IMR-90 (cell line): ENCODE data around the gene ZNF445. TPM values are rescaled to one million over a fixed set of nuclear protein-coding genes. Genes with fewer than 3 reads are reported as not detected.

Experiments
- ATAC-seq: fragments of 200-7000 bp; cut with Tn5 transposase; 2 replicates; pipeline ENCODE4 v1.9.1; 2020; ENCODE audit warnings: low read depth, mild to moderate bottlenecking, moderate library complexity
- BruUV-seq: library from RNA; stranded (reverse); fragments of 400-500 nt; replicated peaks from 2 replicates; lab custom pipeline; 2021; lab: Mats Ljungman, UMichigan
- CTCF ChIA-PET: fragments of 300-600 bp; formaldehyde crosslinking; extraction: SDS; loops from one replicate; lab custom pipeline; 2021; ENCODE audit warnings: antibody characterized with exemption; lab: Yijun Ruan, JAX
- POLR2A ChIA-PET: fragments of 300-600 bp; sonication (Branson Sonifier 250); formaldehyde crosslinking; loops from one replicate; lab custom pipeline; 2022; ENCODE audit warnings: antibody characterized with exemption; ENCODE audit not compliant: unreplicated experiment; lab: Charles Lee
- DNase-seq: peaks from one replicate; pipeline ENCODE4 v3.0.0; 2013
- H2AFZ ChIP-seq: replicated peaks from 2 replicates; pipeline ENCODE3; 2013; ENCODE audit warnings: low read length, mild to moderate bottlenecking; ENCODE audit not compliant: poor library complexity
- H2AK5ac ChIP-seq: 2 replicates; pipeline ENCODE4 v1.6.1; 2013; ENCODE audit warnings: low read depth, low read length, inconsistent platforms
- H2AK9ac ChIP-seq: replicated peaks from 2 replicates; pipeline ENCODE3; 2013; ENCODE audit warnings: mild to moderate bottlenecking, low read depth, low read length, moderate library complexity; ENCODE audit not compliant: poor library complexity
- H2BK120ac ChIP-seq: 2 replicates; pipeline ENCODE4 v1.6.1; 2013; ENCODE audit warnings: low read depth, low read length, inconsistent platforms
- H2BK15ac ChIP-seq: 3 replicates; pipeline ENCODE4 v1.6.1; 2013; ENCODE audit warnings: low read depth, low read length, inconsistent platforms
- H2BK20ac ChIP-seq: 2 replicates; pipeline ENCODE4 v1.6.1; 2013; ENCODE audit warnings: low read depth, mild to moderate bottlenecking, inconsistent platforms, low read length, moderate library complexity
- H2BK5ac ChIP-seq: 2 replicates; pipeline ENCODE4 v1.6.1; 2013; ENCODE audit warnings: mild to moderate bottlenecking, low read depth, low read length, inconsistent platforms; ENCODE audit not compliant: poor library complexity, severe bottlenecking
- H3K14ac ChIP-seq: replicated peaks from 2 replicates; pipeline ENCODE4 v1.6.1; 2013; ENCODE audit warnings: low read depth, low read length, inconsistent platforms
- H3K18ac ChIP-seq: 2 replicates; pipeline ENCODE4 v1.6.1; 2013; ENCODE audit warnings: low read depth, low read length, control low read depth
- H3K23ac ChIP-seq: 2 replicates; pipeline ENCODE4 v1.6.1; 2013; ENCODE audit warnings: low read depth, low read length, inconsistent platforms
- H3K27ac ChIP-seq: 2 replicates; pipeline ENCODE4 v1.5.1; 2013; ENCODE audit warnings: mild to moderate bottlenecking, control low read depth, low read length; ENCODE audit not compliant: insufficient read depth
- H3K27me3 ChIP-seq: 2 replicates; pipeline ENCODE4 v1.6.1; 2013; ENCODE audit warnings: low read length; ENCODE audit not compliant: control insufficient read depth, insufficient read depth
- H3K36me3 ChIP-seq: 2 replicates; pipeline ENCODE4 v1.6.1; 2013; ENCODE audit warnings: low read length, mixed read lengths; ENCODE audit not compliant: control insufficient read depth, insufficient read depth
- H3K4ac ChIP-seq: 2 replicates; pipeline ENCODE4 v1.6.1; 2013; ENCODE audit warnings: low read depth, low read length, inconsistent platforms
- H3K4me1 ChIP-seq: 2 replicates; pipeline ENCODE4 v1.6.1; 2013; ENCODE audit warnings: low read length, mixed read lengths; ENCODE audit not compliant: control insufficient read depth, insufficient read depth
- H3K4me2 ChIP-seq: 2 replicates; pipeline ENCODE4 v1.6.1; 2013; ENCODE audit warnings: low read depth, mild to moderate bottlenecking, control low read depth, low read length, moderate library complexity
- H3K4me3 ChIP-seq: 2 replicates; pipeline ENCODE4 v1.5.1; 2013; ENCODE audit warnings: low read depth, mild to moderate bottlenecking, control low read depth, low read length, moderate library complexity; ENCODE audit not compliant: insufficient read depth
- H3K56ac ChIP-seq: 2 replicates; pipeline ENCODE4 v1.6.1; 2013; ENCODE audit warnings: low read length, inconsistent platforms; ENCODE audit not compliant: insufficient read depth; ENCODE audit errors: extremely low read depth
- H3K79me1 ChIP-seq, 2 experiments: 2 replicates each; pipeline ENCODE4 v1.6.1; 2013; ENCODE audit warnings: low read length in 2 of 2, inconsistent platforms in 1 of 2, low read depth in 1 of 2
- H3K9ac ChIP-seq: 2 replicates; pipeline ENCODE4 v1.6.1; 2013; ENCODE audit warnings: low read depth, low read length, control low read depth
- H3K9me1 ChIP-seq: 2 replicates; pipeline ENCODE4 v1.6.1; 2013; ENCODE audit warnings: low read length, inconsistent platforms; ENCODE audit not compliant: insufficient read depth
- H3K9me3 ChIP-seq: 2 replicates; pipeline ENCODE4 v1.6.1; 2013; ENCODE audit warnings: low read length; ENCODE audit not compliant: control insufficient read depth, insufficient read depth
- H4K20me1 ChIP-seq: 2 replicates; pipeline ENCODE4 v1.6.1; 2013; ENCODE audit warnings: low read length, inconsistent platforms; ENCODE audit not compliant: insufficient read depth
- H4K5ac ChIP-seq: 2 replicates; pipeline ENCODE4 v1.6.1; 2013; ENCODE audit warnings: mild to moderate bottlenecking, low read depth, low read length, control low read depth
- H4K8ac ChIP-seq, 2 experiments: 2 replicates each; pipeline ENCODE4 v1.6.1; 2013; ENCODE audit warnings: low read depth in 2 of 2, low read length in 2 of 2, control low read depth in 1 of 2, inconsistent platforms in 1 of 2
- H4K91ac ChIP-seq: 2 replicates; pipeline ENCODE4 v1.6.1; 2013; ENCODE audit warnings: low read depth, low read length, inconsistent platforms; ENCODE audit not compliant: insufficient read depth
- BHLHE40 ChIP-seq: fragments of 150-350 bp; IDR thresholded peaks from 2 replicates; pipeline ENCODE4 v1.6.1; 2016; ENCODE audit warnings: mild to moderate bottlenecking, low read depth, low read length
- CEBPB ChIP-seq: IDR thresholded peaks from 2 replicates; pipeline ENCODE4 v1.6.1; 2012; ENCODE audit warnings: low read depth, low read length, improper control_type of control experiment
- CHD1 ChIP-seq: IDR thresholded peaks from 2 replicates; pipeline ENCODE4 v1.6.1; 2012; ENCODE audit warnings: low read depth, low read length, improper control_type of control experiment
- CTCF ChIP-seq: conservative IDR thresholded peaks from 2 replicates; pipeline ENCODE4 v1.5.1; 2012; ENCODE audit warnings: mild to moderate bottlenecking, low read depth, low read length, improper control_type of control experiment
- FOS ChIP-seq: fragments of 150-350 bp; IDR thresholded peaks from 2 replicates; pipeline ENCODE4 v1.6.1; 2016; ENCODE audit warnings: low read depth, low read length
- MAFK ChIP-seq: IDR thresholded peaks from 2 replicates; pipeline ENCODE4 v1.6.1; 2012; ENCODE audit warnings: low read depth, low read length, improper control_type of control experiment
- MAZ ChIP-seq: IDR thresholded peaks from 2 replicates; pipeline ENCODE4 v1.6.1; 2012; ENCODE audit warnings: low read depth, mild to moderate bottlenecking, low read length, improper control_type of control experiment, moderate library complexity, borderline replicate concordance
- MXI1 ChIP-seq: IDR thresholded peaks from 2 replicates; pipeline ENCODE4 v1.6.1; 2012; ENCODE audit warnings: low read depth, mild to moderate bottlenecking, low read length, moderate library complexity, borderline replicate concordance
- NFE2L2 ChIP-seq: fragments of 150-350 bp; IDR thresholded peaks from 2 replicates; pipeline ENCODE4 v1.6.1; 2016; ENCODE audit warnings: low read depth, mild to moderate bottlenecking, low read length
- POLR2A ChIP-seq: IDR thresholded peaks from 2 replicates; pipeline ENCODE4 v1.6.1; 2012; ENCODE audit warnings: mild to moderate bottlenecking, low read depth, low read length
- RAD21 ChIP-seq: IDR thresholded peaks from 2 replicates; pipeline ENCODE4 v1.6.1; 2012; ENCODE audit warnings: low read length, improper control_type of control experiment
- RCOR1 ChIP-seq: IDR thresholded peaks from 2 replicates; pipeline ENCODE4 v1.6.1; 2012; ENCODE audit warnings: mild to moderate bottlenecking, low read length, improper control_type of control experiment; ENCODE audit not compliant: insufficient replicate concordance
- RFX5 ChIP-seq: IDR thresholded peaks from 2 replicates; pipeline ENCODE4 v1.8.0; 2012; ENCODE audit warnings: low read depth, mild to moderate bottlenecking, low read length, moderate library complexity
- SMC3 ChIP-seq: fragments of 150-350 bp; IDR thresholded peaks from 2 replicates; pipeline ENCODE4 v1.6.1; 2016; ENCODE audit warnings: low read depth, mild to moderate bottlenecking, antibody characterized with exemption, low read length, moderate library complexity
- WGBS, 2 experiments: methylation state at CpG; one replicate each; pipeline versions ENCODE4 v1.1.5 to v1.1.7; 2013; ENCODE audit warnings: missing lambda C conversion rate in 2 of 2; ENCODE audit not compliant: insufficient read length in 1 of 2; ENCODE audit errors: extremely low coverage in 2 of 2; 5-methylcytosine and 5-hydroxymethylcytosine counted together
- dilution Hi-C: fragments of 300-500 bp; cut with HindIII; formaldehyde crosslinking; loops from one replicate; pipeline ENCODE4 v1.14.3; 2018; ENCODE audit warnings: low sequenced_read_pairs; ENCODE audit not compliant: unreplicated experiment
- in situ Hi-C: fragments of 300-500 bp; cut with MboI; formaldehyde crosslinking; loops from 3 replicates; pipeline ENCODE4 v1.14.3; 2019; ENCODE audit warnings: low sequenced_read_pairs, inconsistent platforms, mixed read lengths
- intact Hi-C: fragments of 100-400 bp; cut with micrococcal nuclease; formaldehyde crosslinking; loops from 2 replicates; pipeline ENCODE4 v1.10.0; 2022
- polyA plus RNA-seq, 3 experiments: library from polyadenylated mRNA; depleted of rRNA; stranded (reverse); fragments of >200 nt; gene quantifications; 2 replicates each; pipeline ENCODE4 v1.2.3, GENCODE V29; 2012; ENCODE audit warnings: low replicate concordance in 1 of 3
- total RNA-seq: library from RNA; depleted of rRNA; stranded (reverse); fragments of >200 nt; gene quantifications from 2 replicates; pipeline ENCODE4 v1.2.3, GENCODE V29; 2012
- TF ChIP-seq, protein P1 (sequence below): fragments of 150-350 bp; IDR thresholded peaks from 2 replicates; pipeline ENCODE4 v1.6.1; 2016; ENCODE audit warnings: low read depth, mild to moderate bottlenecking, low read length, moderate library complexity, borderline replicate concordance
- TF ChIP-seq, protein P2 (sequence below): fragments of 150-350 bp; IDR thresholded peaks from 2 replicates; pipeline ENCODE4 v1.6.1; 2017; ENCODE audit warnings: mild to moderate bottlenecking, antibody characterized with exemption, low read length, low read depth

ZNF445 gene
- total and polyA plus RNA-seq, 2 of the 4 experiments (the other 2 are of a cell fraction) = 3.3 to 6.3 TPM

- Histone ChIP-seq H3K9me1 (no peaks in the 10 kb centered on the region), H2BK15ac (no peak overlapping the region), H3K79me1 (peaks cover 0 to 8% of the 10 kb centered on the region in 2 experiments; a peak in 3 of 4 replicates), H3K14ac (no peak overlapping the region), H3K4me3 (no peak overlapping the region), H3K4me2 (no peak overlapping the region), H2BK5ac (no peak overlapping the region), H4K8ac (no peak overlapping the region), H4K91ac (no peak overlapping the region), H3K18ac (no peak overlapping the region), H3K27me3 (no peaks in the 10 kb centered on the region), H3K9me3 (peaks cover 49% of the 10 kb centered on the region), H2BK120ac (no peak overlapping the region), H2AK5ac (no peak overlapping the region), H3K36me3 (peaks cover 18% of the 10 kb centered on the region), H3K27ac (no peak overlapping the region), H4K20me1 (no peaks in the 10 kb centered on the region), H4K5ac (no peak overlapping the region), H2AFZ (no peak overlapping the region), H3K9ac (no peak overlapping the region), H2AK9ac (no peak overlapping the region), H2BK20ac (no peak overlapping the region), H3K56ac (no peak overlapping the region), H3K23ac (no peak overlapping the region), H3K4me1 (no peaks in the 10 kb centered on the region), H3K4ac (no peak overlapping the region)
- TF ChIP-seq CEBPB = no peak
- TF ChIP-seq SMC3 = no peak
- no peak for TF ChIP-seq RFX5
- TF ChIP-seq, protein P1, sequence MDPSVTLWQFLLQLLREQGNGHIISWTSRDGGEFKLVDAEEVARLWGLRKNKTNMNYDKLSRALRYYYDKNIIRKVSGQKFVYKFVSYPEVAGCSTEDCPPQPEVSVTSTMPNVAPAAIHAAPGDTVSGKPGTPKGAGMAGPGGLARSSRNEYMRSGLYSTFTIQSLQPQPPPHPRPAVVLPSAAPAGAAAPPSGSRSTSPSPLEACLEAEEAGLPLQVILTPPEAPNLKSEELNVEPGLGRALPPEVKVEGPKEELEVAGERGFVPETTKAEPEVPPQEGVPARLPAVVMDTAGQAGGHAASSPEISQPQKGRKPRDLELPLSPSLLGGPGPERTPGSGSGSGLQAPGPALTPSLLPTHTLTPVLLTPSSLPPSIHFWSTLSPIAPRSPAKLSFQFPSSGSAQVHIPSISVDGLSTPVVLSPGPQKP = no peak
- TF ChIP-seq FOS = no peak
- TF ChIP-seq POLR2A = no peak
- no peak for TF ChIP-seq CHD1
- TF ChIP-seq RCOR1 = no peak
- TF ChIP-seq CTCF = no peak
- no peak for TF ChIP-seq BHLHE40
- no peak for TF ChIP-seq RAD21
- TF ChIP-seq, protein P2, sequence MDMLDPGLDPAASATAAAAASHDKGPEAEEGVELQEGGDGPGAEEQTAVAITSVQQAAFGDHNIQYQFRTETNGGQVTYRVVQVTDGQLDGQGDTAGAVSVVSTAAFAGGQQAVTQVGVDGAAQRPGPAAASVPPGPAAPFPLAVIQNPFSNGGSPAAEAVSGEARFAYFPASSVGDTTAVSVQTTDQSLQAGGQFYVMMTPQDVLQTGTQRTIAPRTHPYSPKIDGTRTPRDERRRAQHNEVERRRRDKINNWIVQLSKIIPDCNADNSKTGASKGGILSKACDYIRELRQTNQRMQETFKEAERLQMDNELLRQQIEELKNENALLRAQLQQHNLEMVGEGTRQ = no peak
- TF ChIP-seq NFE2L2 = no peak
- TF ChIP-seq MAZ = no peak
- TF ChIP-seq MAFK = no peak
- TF ChIP-seq MXI1 = no peak
- intact Hi-C loops (no loop called here), dilution Hi-C loops (no loop called here), in situ Hi-C loops (no loop called here)
- no TSS peak for BruUV-seq
- DNase-seq (no peak), ATAC-seq (no peak)
- WGBS, 2 experiments = 80% methylated on average over 1 of the region's 8 CpGs; no CpG with 5 or more reads in 1 of the 2 experiments
- POLR2A ChIA-PET = no interaction called here
- CTCF ChIA-PET = no interaction called here
Observed at GRCh38 chr3:44499149-44499898, 21.9 kb upstream of the ZNF445 start.
